H1 (cell line): ENCODE results near the gene HIPK2. TPM values are rescaled to one million over a fixed set of nuclear protein-coding genes. Genes with fewer than 3 reads are reported as not detected.

Experiments used
- CTCF ChIA-PET: fragments of 300-600 bp; sonication (Branson Sonifier 250); formaldehyde crosslinking; loops from one replicate; lab custom pipeline; 2021; ENCODE audit not compliant: partially characterized antibody; lab: Charles Lee
- POLR2A ChIA-PET: fragments of 300-600 bp; sonication (Branson Sonifier 250); formaldehyde crosslinking; loops from one replicate; lab custom pipeline; 2021; ENCODE audit warnings: inconsistent platforms; ENCODE audit not compliant: partially characterized antibody; lab: Charles Lee
- DNase-seq, 2 experiments: peaks; one replicate each; pipeline versions ENCODE4 v3.0.0 to v3.0.0-alpha.2; 2010 to 2022; ENCODE audit warnings: low spot score in 2 of 2, low read depth in 1 of 2, mixed read lengths in 1 of 2
- FAIRE-seq: peaks from 2 replicates; lab custom pipeline; 2011; peaks lifted over from hg19 to GRCh38; lab: Jason Lieb, UNC
- H2AFZ ChIP-seq: 2 replicates; pipeline ENCODE4 v1.8.1; 2012; ENCODE audit warnings: low read length, inconsistent platforms
- H2AK5ac ChIP-seq: 2 replicates; pipeline ENCODE4 v1.6.1; 2013; ENCODE audit warnings: low read depth, low read length
- H2BK120ac ChIP-seq: replicated peaks from 2 replicates; pipeline ENCODE3; 2013; ENCODE audit warnings: low read depth, low read length, inconsistent platforms
- H2BK12ac ChIP-seq: 2 replicates; pipeline ENCODE4 v1.6.1; 2013; ENCODE audit warnings: low read depth, low read length
- H2BK15ac ChIP-seq: 2 replicates; pipeline ENCODE4 v1.6.1; 2013; ENCODE audit warnings: low read length
- H2BK20ac ChIP-seq: 2 replicates; pipeline ENCODE4 v1.6.1; 2013; ENCODE audit warnings: low read length
- H2BK5ac ChIP-seq: 2 replicates; pipeline ENCODE4 v1.6.1; 2013; ENCODE audit warnings: low read depth, low read length
- H3K14ac ChIP-seq: 2 replicates; pipeline ENCODE4 v1.6.1; 2013; ENCODE audit warnings: inconsistent platforms; ENCODE audit not compliant: insufficient read length
- H3K18ac ChIP-seq: 2 replicates; pipeline ENCODE4 v1.6.1; 2013; ENCODE audit warnings: low read length; ENCODE audit errors: extremely low read depth
- H3K23ac ChIP-seq: 2 replicates; pipeline ENCODE4 v1.6.1; 2013; ENCODE audit warnings: inconsistent platforms; ENCODE audit not compliant: insufficient read length
- H3K23me2 ChIP-seq: 2 replicates; pipeline ENCODE4 v1.6.1; 2013; ENCODE audit warnings: low read depth, low read length
- H3K27ac ChIP-seq: 2 replicates; pipeline ENCODE4 v1.6.1; 2011; ENCODE audit warnings: low read depth, low read length, inconsistent platforms
- H3K27me3 ChIP-seq, 4 experiments: replicated peaks in 1 of 4; 1 replicate in 1 of 4; 2 replicates in 3 of 4; pipeline versions ENCODE4 v1.6.1 to v1.8.1; 2011 to 2013; ENCODE audit warnings: low read length in 3 of 4, mild to moderate bottlenecking in 3 of 4, inconsistent platforms in 2 of 4, mixed read lengths in 2 of 4, moderate library complexity in 1 of 4; ENCODE audit not compliant: control insufficient read depth in 3 of 4, insufficient read depth in 3 of 4; ENCODE audit errors: extremely low read depth in 1 of 4
- H3K36me3 ChIP-seq, 4 experiments: 2 replicates each; pipeline versions ENCODE4 v1.6.1 to v1.8.1; 2011 to 2013; ENCODE audit warnings: mild to moderate bottlenecking in 4 of 4, low read length in 3 of 4, moderate library complexity in 2 of 4, control low read depth in 1 of 4, inconsistent platforms in 1 of 4; ENCODE audit not compliant: insufficient read depth in 4 of 4, control insufficient read depth in 2 of 4
- H3K4ac ChIP-seq: replicated peaks from 2 replicates; pipeline ENCODE3; 2013; ENCODE audit warnings: low read length, low read depth, mixed read lengths, inconsistent platforms; ENCODE audit not compliant: insufficient read length
- H3K4me1 ChIP-seq, 4 experiments: replicated peaks in 1 of 4; 1 replicate in 1 of 4; 2 replicates in 3 of 4; pipeline versions ENCODE4 v1.6.1 to v1.8.1; 2011 to 2013; ENCODE audit warnings: low read length in 3 of 4, inconsistent platforms in 2 of 4, mixed read lengths in 1 of 4; ENCODE audit not compliant: insufficient read depth in 4 of 4, control insufficient read depth in 3 of 4
- H3K4me2 ChIP-seq, 2 experiments: 2 replicates each; pipeline versions ENCODE4 v1.6.1 to v1.8.1; 2011 to 2013; ENCODE audit warnings: low read depth in 2 of 2, low read length in 2 of 2, control low read depth in 1 of 2, inconsistent platforms in 1 of 2, mild to moderate bottlenecking in 1 of 2; ENCODE audit not compliant: insufficient read depth in 1 of 2
- H3K4me3 ChIP-seq, 4 experiments: fragments of 200-600, 300-600 bp in 1 of 4; sonication (generic), shearing (Covaris generic), sonication (Bioruptor Twin) in 1 of 4; 2 replicates each; pipeline versions ENCODE4 v1.5.1 to v1.8.1; 2011 to 2016; ENCODE audit warnings: low read length in 4 of 4, low read depth in 3 of 4, control low read depth in 2 of 4, inconsistent platforms in 2 of 4, mild to moderate bottlenecking in 2 of 4, mixed read lengths in 1 of 4, moderate library complexity in 1 of 4; ENCODE audit not compliant: insufficient read depth in 2 of 4; ENCODE audit errors: extremely low read depth in 1 of 4
- H3K56ac ChIP-seq: replicated peaks from 2 replicates; pipeline ENCODE3; 2013; ENCODE audit warnings: low read depth, mild to moderate bottlenecking, mixed read lengths, low read length, inconsistent platforms; ENCODE audit not compliant: insufficient read length
- H3K79me1 ChIP-seq: 2 replicates; pipeline ENCODE4 v1.6.1; 2013; ENCODE audit warnings: low read depth, low read length, control low read depth
- H3K79me2 ChIP-seq, 2 experiments: 2 replicates each; pipeline versions ENCODE4 v1.6.1 to v1.8.1; 2012 to 2013; ENCODE audit warnings: low read length in 2 of 2, mild to moderate bottlenecking in 2 of 2, inconsistent platforms in 1 of 2; ENCODE audit not compliant: insufficient read depth in 2 of 2, control insufficient read depth in 1 of 2
- H3K9ac ChIP-seq, 4 experiments: replicated peaks in 1 of 4; 1 replicate in 1 of 4; 2 replicates in 3 of 4; pipeline versions ENCODE4 v1.6.1 to v1.8.1; 2011 to 2013; ENCODE audit warnings: low read depth in 3 of 4, low read length in 3 of 4, control low read depth in 2 of 4, mild to moderate bottlenecking in 2 of 4, moderate library complexity in 2 of 4, inconsistent platforms in 1 of 4; ENCODE audit errors: extremely low read depth in 1 of 4
- H3K9me3 ChIP-seq, 2 experiments: 2 replicates each; pipeline versions ENCODE4 v1.6.1 to v1.8.1; 2012 to 2013; ENCODE audit warnings: mild to moderate bottlenecking in 2 of 2, moderate library complexity in 2 of 2, control low read depth in 1 of 2, inconsistent platforms in 1 of 2, low read depth in 1 of 2, low read length in 1 of 2, mixed read lengths in 1 of 2; ENCODE audit not compliant: insufficient read depth in 2 of 2
- H4K20me1 ChIP-seq, 2 experiments: replicated peaks in 1 of 2; 2 replicates each; pipeline versions ENCODE3 to v1.8.1; 2011 to 2013; ENCODE audit warnings: inconsistent platforms in 2 of 2, low read length in 2 of 2, mild to moderate bottlenecking in 1 of 2; ENCODE audit not compliant: insufficient read depth in 2 of 2, control insufficient read depth in 1 of 2
- H4K5ac ChIP-seq: 2 replicates; pipeline ENCODE4 v1.6.1; 2013; ENCODE audit warnings: low read length, low read depth, mixed read lengths, inconsistent platforms; ENCODE audit not compliant: insufficient read length
- H4K8ac ChIP-seq: 2 replicates; pipeline ENCODE4 v1.8.0; 2013; ENCODE audit warnings: mild to moderate bottlenecking, moderate library complexity, low read length, inconsistent platforms; ENCODE audit not compliant: insufficient read depth; ENCODE audit errors: extremely low read depth
- H4K91ac ChIP-seq: replicated peaks from 2 replicates; pipeline ENCODE3; 2013; ENCODE audit warnings: low read length, mixed read lengths, inconsistent platforms; ENCODE audit not compliant: insufficient read length
- CHD2 ChIP-seq: IDR thresholded peaks from 2 replicates; pipeline ENCODE4 v1.6.1; 2012; ENCODE audit warnings: low read length, improper control_type of control experiment
- RBBP5 ChIP-seq: IDR thresholded peaks from 2 replicates; pipeline ENCODE4 v1.7.1; 2012; ENCODE audit warnings: low read depth, mild to moderate bottlenecking, inconsistent platforms, low read length, moderate library complexity, borderline replicate concordance
- RFX5 ChIP-seq: IDR thresholded peaks from 2 replicates; pipeline ENCODE4 v1.6.1; 2011; ENCODE audit warnings: low read depth, low read length, improper control_type of control experiment, borderline replicate concordance
- RXRA ChIP-seq: IDR thresholded peaks from 2 replicates; pipeline ENCODE4 v1.6.1; 2011; ENCODE audit warnings: low read depth, mild to moderate bottlenecking, low read length, moderate library complexity; ENCODE audit not compliant: insufficient read depth
- SIN3A ChIP-seq, 2 experiments: IDR thresholded peaks in 1 of 2; conservative IDR thresholded peaks in 1 of 2; 2 replicates each; pipeline ENCODE4 v1.6.1; 2011 to 2012; ENCODE audit warnings: low read length in 2 of 2, improper control_type of control experiment in 1 of 2, low read depth in 1 of 2, mild to moderate bottlenecking in 1 of 2
- WGBS, 2 experiments: shearing (Covaris generic) in 1 of 2; methylation state at CpG; one replicate each; pipeline versions ENCODE4 v1.1.6 to v1.1.7; 2013 to 2015; ENCODE audit warnings: low lambda C conversion rate in 2 of 2, mixed read lengths in 2 of 2, inconsistent platforms in 1 of 2, low coverage in 1 of 2, missing lambda C conversion rate in 1 of 2; ENCODE audit not compliant: insufficient replicate concordance in 2 of 2, insufficient coverage in 1 of 2, insufficient read length in 1 of 2; ENCODE audit errors: extremely low coverage in 1 of 2, missing lambda C conversion rate in 1 of 2; 5-methylcytosine and 5-hydroxymethylcytosine counted together
- polyA plus RNA-seq, 7 experiments: library from polyadenylated mRNA; depleted of rRNA in 3 of 7; stranded (reverse) in 5 of 7; unstranded in 2 of 7; fragments of >200 nt in 5 of 7; fragments of 200-250 nt in 2 of 7; gene quantifications; 1 replicate in 5 of 7; 2 replicates in 1 of 7; 4 replicates in 1 of 7; pipeline versions ENCODE4 v1.2.1 to v1.2.3, GENCODE V29; 2011 to 2013; ENCODE audit warnings: missing spikeins in 2 of 7, mixed read lengths in 2 of 7
- total RNA-seq: library from RNA; stranded (reverse); fragmentation: NEBNext Ultra II Directional; extraction: Animal tissue kit (Norgen Biotek cat#: 25700); gene quantifications from 2 replicates; pipeline ENCODE4 v1.2.1, GENCODE V29; 2021
- TF ChIP-seq, protein P1 (sequence below): IDR thresholded peaks from 2 replicates; pipeline ENCODE4 v1.6.1; 2012; ENCODE audit warnings: low read length, inconsistent platforms

HIPK2 gene
- total and polyA plus RNA-seq, 2 of the 8 experiments (the other 6 are each of a cell fraction or from before 2014, with no cell fraction given): 8.3 to 24.3 TPM

DNA sequence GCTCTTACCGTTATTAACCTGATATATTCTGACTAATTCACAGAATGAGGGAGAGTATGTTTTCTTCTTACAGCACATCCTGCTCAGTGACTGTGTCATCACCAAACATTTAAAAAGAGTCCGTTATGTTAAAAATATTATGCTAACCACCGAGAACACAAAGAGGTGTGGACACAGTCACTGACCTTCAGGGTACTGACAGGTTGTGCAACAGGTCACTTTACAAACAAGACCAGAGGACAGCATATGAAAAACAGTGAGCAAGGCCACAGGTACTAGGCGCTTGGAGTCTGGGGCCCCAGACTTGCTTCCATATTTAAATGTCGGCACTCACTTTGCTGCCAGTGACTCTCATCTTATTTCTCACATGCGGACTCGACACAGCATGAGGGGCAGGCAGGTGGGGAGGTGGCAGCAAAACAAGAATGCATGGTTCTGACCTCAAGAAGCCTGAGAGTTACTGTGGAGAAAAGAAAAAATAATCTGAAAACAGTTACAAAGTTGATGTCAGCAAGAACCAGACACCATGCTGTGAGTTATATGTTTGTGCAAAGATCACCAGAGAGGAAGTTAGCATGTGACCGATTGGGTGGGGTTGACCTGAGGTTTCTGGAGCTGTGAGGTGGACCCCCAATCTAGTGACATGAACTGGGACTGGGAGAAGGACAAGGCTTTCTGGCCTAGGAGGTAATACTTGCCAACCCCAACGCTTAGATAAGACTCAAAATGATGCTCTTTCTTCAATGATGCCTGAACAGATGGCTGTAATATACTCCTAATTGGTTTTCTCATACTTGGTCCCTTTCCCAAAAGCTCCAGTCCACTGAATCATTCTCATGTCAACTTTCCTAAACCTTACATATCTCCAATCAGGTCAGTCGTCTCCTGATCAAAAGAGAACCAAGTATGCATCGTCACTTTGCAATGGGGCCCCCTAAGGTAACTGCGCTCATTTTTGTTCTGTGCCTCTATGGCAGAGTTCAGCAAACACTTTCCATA lies 102.4 kb downstream of the HIPK2 start:
- no peak overlapping the region for H2AFZ ChIP-seq
- no peak overlapping the region for H2BK12ac ChIP-seq
- FAIRE-seq (no peak), DNase-seq (no peak)
- H3K9me3 ChIP-seq: no peaks in the 10 kb centered on the region
- H2BK20ac ChIP-seq: no peak overlapping the region
- H3K27ac ChIP-seq: no peak overlapping the region
- H3K4ac ChIP-seq: no peak overlapping the region
- no peak overlapping the region for H3K4me3 ChIP-seq
- no peak overlapping the region for H2BK15ac ChIP-seq
- 85% methylated on average over 12 of the region's 12 CpGs; no CpG with 5 or more reads in 1 of the 2 experiments for WGBS, 2 experiments
- no peaks in the 10 kb centered on the region for H3K79me1 ChIP-seq
- peaks cover 0 to 13% (median 7%) of the 10 kb centered on the region in 4 experiments; a peak in 4 of 7 replicates for H3K4me1 ChIP-seq
- H4K91ac ChIP-seq: no peak overlapping the region
- H2BK5ac ChIP-seq: no peak overlapping the region
- no peak overlapping the region for H4K5ac ChIP-seq
- no peak overlapping the region for H3K14ac ChIP-seq
- no peaks in the 10 kb centered on the region for H3K36me3 ChIP-seq
- no peak overlapping the region for H3K4me2 ChIP-seq
- no peak overlapping the region for H3K56ac ChIP-seq
- no peak overlapping the region for H2BK120ac ChIP-seq
- POLR2A ChIA-PET: interaction anchor here (1.6 kb wide), 1 partner anchor 14 kb away, joined by 6 read pairs; no protein-coding TSS in a partner anchor
- CTCF ChIA-PET: interaction anchor here (0.9 to 4.6 kb wide), 4 partner anchors 13 to 56 kb away, joined by 3 to 31 read pairs (median 10); no protein-coding TSS in a partner anchor
- no peaks in the 10 kb centered on the region for H3K27me3 ChIP-seq
- H2AK5ac ChIP-seq: no peak overlapping the region
- H4K20me1 ChIP-seq: peaks cover 0 to 5% of the 10 kb centered on the region in 2 experiments
- H3K9ac ChIP-seq: no peak overlapping the region
- H4K8ac ChIP-seq: no peak overlapping the region
- H3K18ac ChIP-seq: no peak overlapping the region
- no peak overlapping the region for H3K23ac ChIP-seq
- no peaks in the 10 kb centered on the region; a peak in 1 of 4 replicates for H3K79me2 ChIP-seq
- H3K23me2 ChIP-seq: no peaks in the 10 kb centered on the region
- TF ChIP-seq SIN3A (conservative IDR thresholded peaks at IDR 0.05 in 1 of 2, IDR thresholded peaks at IDR 0.05 in 1 of 2; ENCODE audit: low read depth in 1 of 2, low read length in 2 of 2): no peak
- no peak for TF ChIP-seq RBBP5
- no peak for TF ChIP-seq CHD2
- TF ChIP-seq RXRA: no peak
- TF ChIP-seq, protein P1, sequence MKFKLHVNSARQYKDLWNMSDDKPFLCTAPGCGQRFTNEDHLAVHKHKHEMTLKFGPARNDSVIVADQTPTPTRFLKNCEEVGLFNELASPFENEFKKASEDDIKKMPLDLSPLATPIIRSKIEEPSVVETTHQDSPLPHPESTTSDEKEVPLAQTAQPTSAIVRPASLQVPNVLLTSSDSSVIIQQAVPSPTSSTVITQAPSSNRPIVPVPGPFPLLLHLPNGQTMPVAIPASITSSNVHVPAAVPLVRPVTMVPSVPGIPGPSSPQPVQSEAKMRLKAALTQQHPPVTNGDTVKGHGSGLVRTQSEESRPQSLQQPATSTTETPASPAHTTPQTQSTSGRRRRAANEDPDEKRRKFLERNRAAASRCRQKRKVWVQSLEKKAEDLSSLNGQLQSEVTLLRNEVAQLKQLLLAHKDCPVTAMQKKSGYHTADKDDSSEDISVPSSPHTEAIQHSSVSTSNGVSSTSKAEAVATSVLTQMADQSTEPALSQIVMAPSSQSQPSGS: no peak
- no peak for TF ChIP-seq RFX5
